CD4-positive, alpha-beta T cell (primary cell): Measurements from ENCODE around the gene PRKCA. TPM values are rescaled to one million over a fixed set of nuclear protein-coding genes. Genes with fewer than 3 reads are reported as not detected.

Experiments used
- ATAC-seq: fragments of 200-7000 bp; cut with Tn5 transposase; one replicate; pipeline ENCODE4 v1.10.0; 2022; ENCODE audit warnings: mild to moderate bottlenecking; ENCODE audit not compliant: poor library complexity
- CTCF ChIA-PET: fragments of 350-600 bp; sonication (Branson Sonifier 250); formaldehyde crosslinking; loops from one replicate; lab custom pipeline; 2021; ENCODE audit warnings: antibody characterized with exemption, inconsistent platforms; lab: Charles Lee
- POLR2A ChIA-PET: fragments of 350-600 bp; sonication (Branson Sonifier 250); formaldehyde crosslinking; loops from one replicate; lab custom pipeline; 2021; ENCODE audit warnings: antibody characterized with exemption, inconsistent platforms; lab: Charles Lee
- DNase-seq, 14 experiments: peaks; one replicate each; pipeline ENCODE4 v3.0.0-alpha.2; 2013 to 2020; ENCODE audit warnings: mixed read lengths in 2 of 14
- H3K27ac ChIP-seq, 2 donors: one replicate each; pipeline versions ENCODE4 v1.5.1 to v1.7.0; 2013; ENCODE audit warnings: low read length in 2 of 2, low read depth in 1 of 2, mild to moderate bottlenecking in 1 of 2
- H3K27me3 ChIP-seq, 2 experiments: 1 replicate in 1 of 2; 2 replicates in 1 of 2; pipeline versions ENCODE4 v1.6.1 to v1.7.0; 2013; ENCODE audit warnings: low read length in 2 of 2, control low read depth in 1 of 2, mild to moderate bottlenecking in 1 of 2, moderate library complexity in 1 of 2; ENCODE audit not compliant: insufficient read depth in 2 of 2, control insufficient read depth in 1 of 2
- H3K36me3 ChIP-seq: one replicate; pipeline ENCODE4 v1.6.1; 2013; ENCODE audit warnings: low read length, control low read depth; ENCODE audit not compliant: insufficient read depth
- H3K4me1 ChIP-seq: one replicate; pipeline ENCODE4 v1.6.1; 2013; ENCODE audit warnings: low read length, control low read depth; ENCODE audit not compliant: insufficient read depth
- H3K4me3 ChIP-seq: one replicate; pipeline ENCODE4 v1.5.1; 2013; ENCODE audit warnings: mild to moderate bottlenecking, low read length, moderate library complexity
- H3K9me3 ChIP-seq, 2 experiments: 1 replicate in 1 of 2; 2 replicates in 1 of 2; pipeline versions ENCODE4 v1.6.1 to v1.7.0; 2013; ENCODE audit warnings: low read length in 2 of 2, mild to moderate bottlenecking in 2 of 2, control low read depth in 1 of 2, moderate library complexity in 1 of 2; ENCODE audit not compliant: control insufficient read depth in 1 of 2, insufficient read depth in 1 of 2
- H3K27ac Mint-ChIP-seq: one replicate; pipeline ENCODE4 v1.8.0; 2020; ENCODE audit warnings: mixed read lengths
- H3K27me3 Mint-ChIP-seq: one replicate; pipeline ENCODE4 v1.8.0; 2021; ENCODE audit warnings: mixed read lengths
- H3K36me3 Mint-ChIP-seq: one replicate; pipeline ENCODE4 v1.8.0; 2021; ENCODE audit warnings: low read depth, mixed read lengths
- H3K4me1 Mint-ChIP-seq: one replicate; pipeline ENCODE4 v1.8.0; 2021; ENCODE audit warnings: low read depth, mixed read lengths
- H3K4me3 Mint-ChIP-seq: one replicate; pipeline ENCODE4 v1.8.0; 2020; ENCODE audit warnings: mild to moderate bottlenecking, mixed read lengths
- H3K9me3 Mint-ChIP-seq: one replicate; pipeline ENCODE4 v1.8.0; 2020; ENCODE audit warnings: mixed read lengths
- intact Hi-C, 2 experiments: fragments of 100-400 bp; cut with DNase I in 1 of 2; cut with micrococcal nuclease in 1 of 2; formaldehyde crosslinking; loops; one replicate each; pipeline versions ENCODE4 v1.15.1 to v1.9.0; 2023 to 2025; cut with DNase I, micrococcal nuclease
- total RNA-seq, 174 experiments: library from RNA in 2 of 174; stranded (reverse) in 2 of 174; gene quantifications; one replicate each; pipeline ENCODE4 v1.2.3 and lab custom pipeline; 2021 to 2026
- TF ChIP-seq, protein P1 (sequence below): fragments of 200-600 bp; IDR thresholded peaks from one replicate; pipeline ENCODE4 v1.8.0; 2022; ENCODE audit warnings: antibody characterized with exemption, mild to moderate bottlenecking

PRKCA gene
- total RNA-seq, 2 experiments from 2014 or later = 84.8 to 88.6 TPM

DNA sequence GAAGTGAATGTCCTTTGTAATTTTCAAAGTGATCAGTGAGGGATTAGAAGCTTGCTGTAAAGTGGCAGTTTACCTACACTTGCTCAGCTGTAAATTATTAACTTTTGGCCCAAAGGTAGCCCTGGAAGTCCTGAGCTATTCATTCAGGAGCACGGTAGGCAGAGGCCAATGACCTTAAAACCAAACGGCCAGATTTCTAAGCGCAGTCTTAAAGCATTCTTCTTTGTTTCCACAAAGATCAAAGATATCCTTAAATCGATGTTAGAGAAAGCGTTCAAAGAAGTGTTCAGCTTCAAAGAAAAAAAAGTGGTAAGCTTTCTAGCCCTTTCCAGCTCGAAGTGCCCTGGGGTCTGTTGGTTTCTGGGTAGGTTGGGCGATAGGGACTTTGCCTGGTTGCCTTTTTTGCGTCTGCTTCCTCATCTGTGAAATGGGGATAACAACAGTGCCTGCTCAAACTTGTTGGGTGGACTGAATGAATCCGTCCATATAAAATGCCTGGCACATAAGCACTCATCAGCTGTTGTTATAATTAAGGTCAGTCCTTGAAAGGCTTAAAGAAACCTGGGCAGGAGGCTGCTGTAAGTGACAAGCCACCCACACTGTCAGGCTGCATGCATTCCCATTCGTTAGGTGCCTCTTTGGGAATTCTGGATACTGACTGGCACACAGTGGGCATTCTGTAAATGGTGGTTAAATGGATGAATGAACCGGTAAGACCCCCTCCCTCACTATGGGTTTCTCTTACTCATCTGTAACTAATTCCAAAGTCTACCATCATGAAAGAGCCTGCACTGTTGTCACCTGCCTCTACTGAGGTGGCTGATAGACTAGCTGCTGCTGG, 113.2 kb downstream of the PRKCA start:
- Mint-ChIP-seq H3K27me3 (no peaks in the 10 kb centered on the region), H3K36me3 (no peaks in the 10 kb centered on the region), H3K4me1 (peaks cover 54% of the 10 kb centered on the region), H3K27ac (peak overlapping the region; percentile 6), H3K4me3 (peak overlapping the region; percentile 59), H3K9me3 (no peaks in the 10 kb centered on the region)
- Histone ChIP-seq H3K4me3 (no peak overlapping the region), H3K27me3 (no peaks in the 10 kb centered on the region), H3K27ac (no peak overlapping the region), H3K36me3 (no peaks in the 10 kb centered on the region), H3K4me1 (peaks cover 45% of the 10 kb centered on the region), H3K9me3 (no peaks in the 10 kb centered on the region)
- intact Hi-C loops = loop anchor here in 1 of 2 experiments (2.0 kb wide), 1 partner anchor 17 kb away; no protein-coding TSS in a partner anchor
- TF ChIP-seq, protein P1, sequence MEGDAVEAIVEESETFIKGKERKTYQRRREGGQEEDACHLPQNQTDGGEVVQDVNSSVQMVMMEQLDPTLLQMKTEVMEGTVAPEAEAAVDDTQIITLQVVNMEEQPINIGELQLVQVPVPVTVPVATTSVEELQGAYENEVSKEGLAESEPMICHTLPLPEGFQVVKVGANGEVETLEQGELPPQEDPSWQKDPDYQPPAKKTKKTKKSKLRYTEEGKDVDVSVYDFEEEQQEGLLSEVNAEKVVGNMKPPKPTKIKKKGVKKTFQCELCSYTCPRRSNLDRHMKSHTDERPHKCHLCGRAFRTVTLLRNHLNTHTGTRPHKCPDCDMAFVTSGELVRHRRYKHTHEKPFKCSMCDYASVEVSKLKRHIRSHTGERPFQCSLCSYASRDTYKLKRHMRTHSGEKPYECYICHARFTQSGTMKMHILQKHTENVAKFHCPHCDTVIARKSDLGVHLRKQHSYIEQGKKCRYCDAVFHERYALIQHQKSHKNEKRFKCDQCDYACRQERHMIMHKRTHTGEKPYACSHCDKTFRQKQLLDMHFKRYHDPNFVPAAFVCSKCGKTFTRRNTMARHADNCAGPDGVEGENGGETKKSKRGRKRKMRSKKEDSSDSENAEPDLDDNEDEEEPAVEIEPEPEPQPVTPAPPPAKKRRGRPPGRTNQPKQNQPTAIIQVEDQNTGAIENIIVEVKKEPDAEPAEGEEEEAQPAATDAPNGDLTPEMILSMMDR = no peak
- DNase-seq = no peak
- ATAC-seq = peak; percentile 26
- ChIA-PET CTCF (interaction anchor here (0.8 to 1.1 kb wide), 3 partner anchors 13 to 23 kb away, joined by 3 to 4 read pairs (median 3); no protein-coding TSS in a partner anchor), POLR2A (interaction anchor here (0.8 to 1.5 kb wide), 4 partner anchors 11 to 86 kb away, joined by 3 to 6 read pairs (median 4); no protein-coding TSS in a partner anchor)

DNA sequence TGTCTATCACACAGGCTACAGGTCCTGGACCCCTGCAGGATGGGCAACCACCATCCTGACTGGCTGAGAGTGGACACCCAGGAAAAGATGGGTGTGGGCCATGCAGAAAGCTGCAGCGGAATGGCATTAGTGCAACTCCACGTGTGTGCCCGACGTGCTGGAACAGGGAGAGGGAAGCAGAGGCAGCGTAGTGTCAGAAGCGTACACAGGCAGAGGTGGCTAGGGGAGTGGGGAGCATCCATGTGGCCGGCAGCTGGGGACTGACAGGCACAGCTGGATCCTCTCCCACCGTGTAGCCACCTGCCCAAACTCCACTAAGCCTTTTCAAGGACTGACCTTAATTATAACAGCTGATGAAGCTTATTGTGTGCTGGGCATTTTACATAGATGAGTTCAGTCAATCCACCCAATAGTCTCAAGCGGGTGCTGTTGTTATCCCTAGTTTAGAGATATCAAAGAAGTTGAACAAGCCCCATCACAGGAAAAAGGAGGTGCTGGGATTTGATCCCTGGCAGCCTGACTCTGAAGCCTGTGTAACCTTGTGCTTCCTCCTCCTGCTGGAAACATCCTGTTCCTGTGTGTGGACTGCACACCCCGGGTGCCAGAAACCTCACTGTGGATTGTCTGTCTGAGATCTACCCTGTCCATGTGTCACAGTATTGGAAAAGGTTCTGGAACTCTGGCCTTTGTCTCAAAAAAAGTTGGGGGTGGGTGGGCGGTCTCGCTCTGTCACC, 114.0 kb downstream of the PRKCA start:
- ATAC-seq = no peak

DNA sequence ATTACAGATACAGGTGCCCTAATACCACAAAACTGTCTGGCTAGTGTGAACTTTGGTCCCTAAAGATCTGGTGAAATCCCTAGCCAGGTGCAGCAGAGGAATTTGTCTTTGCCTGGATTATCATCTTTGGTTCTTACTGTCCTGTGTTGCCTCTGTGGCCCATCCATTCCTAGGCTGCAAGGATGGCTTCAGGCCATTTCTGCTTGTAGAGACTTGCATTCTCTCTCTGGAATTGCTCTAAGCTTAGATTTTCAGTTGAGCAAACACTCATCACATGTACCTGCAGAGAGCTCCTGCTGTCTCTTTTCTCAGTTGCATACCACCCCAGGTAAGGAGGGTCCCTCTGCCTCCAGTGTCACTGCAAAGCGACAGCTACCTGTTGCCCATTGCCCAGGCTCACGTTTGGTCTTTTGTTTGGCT, 114.9 kb downstream of the PRKCA start:
- Mint-ChIP-seq H3K27me3 (no peaks in the 10 kb centered on the region), H3K4me3 (no peak overlapping the region), H3K4me1 (peaks cover 66% of the 10 kb centered on the region), H3K36me3 (peaks cover 5% of the 10 kb centered on the region), H3K9me3 (no peaks in the 10 kb centered on the region), H3K27ac (peak overlapping the region; percentile 39)
- ATAC-seq (no peak), DNase-seq (no peak)
- Histone ChIP-seq H3K27ac (no peak overlapping the region), H3K4me1 (peaks cover 35% of the 10 kb centered on the region), H3K9me3 (no peaks in the 10 kb centered on the region), H3K27me3 (no peaks in the 10 kb centered on the region), H3K36me3 (no peaks in the 10 kb centered on the region), H3K4me3 (no peak overlapping the region)
- TF ChIP-seq, protein P1 = no peak
- POLR2A ChIA-PET = no interaction called here
- intact Hi-C loops = no loop called here
- CTCF ChIA-PET = interaction anchor here (0.5 to 1.5 kb wide), 2 partner anchors 41 to 192 kb away, joined by 3 read pairs; no protein-coding TSS in a partner anchor

More for the DNA sequence above, 114.0 kb downstream of the PRKCA start:
- H3K9me3 ChIP-seq = no peaks in the 10 kb centered on the region
- peaks cover 5% of the 10 kb centered on the region for H3K36me3 Mint-ChIP-seq
- no peak for DNase-seq
- H3K27ac ChIP-seq = no peak overlapping the region
- TF ChIP-seq, protein P1 = no peak
- H3K9me3 Mint-ChIP-seq = no peaks in the 10 kb centered on the region
- no peaks in the 10 kb centered on the region for H3K36me3 ChIP-seq
- H3K4me1 ChIP-seq = peaks cover 43% of the 10 kb centered on the region
- H3K27me3 Mint-ChIP-seq = no peaks in the 10 kb centered on the region
- no peak overlapping the region for H3K4me3 Mint-ChIP-seq
- intact Hi-C loops = no loop called here
- no peaks in the 10 kb centered on the region for H3K27me3 ChIP-seq
- no peak overlapping the region for H3K4me3 ChIP-seq
- ChIA-PET POLR2A (no interaction called here), CTCF (interaction anchor here (0.8 to 1.1 kb wide), 2 partner anchors 14 to 17 kb away, joined by 3 to 4 read pairs; no protein-coding TSS in a partner anchor)
- H3K4me1 Mint-ChIP-seq = peaks cover 61% of the 10 kb centered on the region
- peak overlapping the region; percentile 6 for H3K27ac Mint-ChIP-seq
